Neural progenitor cell (in vitro differentiated cells): ENCODE measurements around the gene ARMC6. TPM values are rescaled to one million over a fixed set of nuclear protein-coding genes. Genes with fewer than 3 reads are reported as not detected.
"Not testable (repeated sequence)": the region's sequence is repeated elsewhere in the genome, so short reads cannot be mapped to it uniquely, and the experiment has no call there.

Experiments used
- DNase-seq: peaks from one replicate; pipeline ENCODE4 v3.0.0-alpha.2; 2016; ENCODE audit warnings: low spot score
- H2AFZ ChIP-seq: fragments of 200-600 bp; sonication (generic); replicated peaks from 2 replicates; pipeline ENCODE4 v1.6.1; 2016; ENCODE audit warnings: antibody characterized with exemption
- H3F3A ChIP-seq: fragments of 200-600 bp; sonication (generic); 2 replicates; pipeline ENCODE4 v1.6.1; 2016; ENCODE audit warnings: antibody characterized with exemption, low read depth
- H3K27ac ChIP-seq: fragments of 200-600 bp; sonication (generic); 2 replicates; pipeline ENCODE4 v1.5.1; 2016; ENCODE audit warnings: mild to moderate bottlenecking
- H3K27me3 ChIP-seq: fragments of 200-600 bp; sonication (generic); 2 replicates; pipeline ENCODE4 v1.6.1; 2016; ENCODE audit warnings: mild to moderate bottlenecking, moderate library complexity
- H3K36me3 ChIP-seq: fragments of 200-600 bp; sonication (generic); 2 replicates; pipeline ENCODE4 v1.5.1; 2016
- H3K4me1 ChIP-seq: fragments of 200-600 bp; sonication (generic); 2 replicates; pipeline ENCODE4 v1.6.1; 2016; ENCODE audit warnings: mixed run types
- H3K4me2 ChIP-seq: fragments of 200-600 bp; sonication (generic); 2 replicates; pipeline ENCODE4 v1.6.1; 2016
- H3K4me3 ChIP-seq: fragments of 200-600 bp; sonication (generic); 2 replicates; pipeline ENCODE4 v1.5.1; 2016
- H3K79me2 ChIP-seq: fragments of 200-600 bp; sonication (generic); 2 replicates; pipeline ENCODE4 v1.6.1; 2016; ENCODE audit warnings: low read depth
- H3K9ac ChIP-seq: fragments of 200-600 bp; sonication (generic); 2 replicates; pipeline ENCODE4 v1.6.1; 2016
- H3K9me3 ChIP-seq: fragments of 200-600 bp; sonication (generic); 2 replicates; pipeline ENCODE4 v1.5.1; 2016; ENCODE audit warnings: low read depth
- H4K20me1 ChIP-seq: fragments of 200-600 bp; sonication (generic); 2 replicates; pipeline ENCODE4 v1.6.1; 2016; ENCODE audit warnings: low read depth
- H3K27ac Mint-ChIP-seq: 3 replicates; pipeline ENCODE4 v1.8.0; 2021; ENCODE audit warnings: mixed read lengths
- H3K27me3 Mint-ChIP-seq: 2 replicates; pipeline ENCODE4 v1.8.0; 2022; ENCODE audit warnings: low read depth, mild to moderate bottlenecking, inconsistent platforms, moderate library complexity, mixed read lengths; ENCODE audit not compliant: insufficient read depth
- H3K36me3 Mint-ChIP-seq: 3 replicates; pipeline ENCODE4 v1.8.0; 2021; ENCODE audit warnings: mixed read lengths
- H3K4me1 Mint-ChIP-seq: 3 replicates; pipeline ENCODE4 v1.8.0; 2021; ENCODE audit warnings: mixed read lengths
- H3K4me3 Mint-ChIP-seq: 3 replicates; pipeline ENCODE4 v1.8.0; 2021; ENCODE audit warnings: mild to moderate bottlenecking, moderate library complexity, mixed read lengths
- H3K9me3 Mint-ChIP-seq: 3 replicates; pipeline ENCODE4 v1.8.0; 2020; ENCODE audit warnings: mixed read lengths
- CTCF ChIP-seq: fragments of 200-600 bp; sonication (generic); IDR thresholded peaks from 2 replicates; pipeline ENCODE4 v1.5.1; 2017; ENCODE audit warnings: antibody characterized with exemption, mild to moderate bottlenecking
- EZH2 ChIP-seq: fragments of 200-600 bp; sonication (generic); IDR thresholded peaks from 2 replicates; pipeline ENCODE4 v1.6.1; 2017; ENCODE audit warnings: antibody characterized with exemption, mild to moderate bottlenecking, moderate library complexity
- EZH2phosphoT487 ChIP-seq: fragments of 200-600 bp; sonication (generic); IDR thresholded peaks from 2 replicates; pipeline ENCODE4 v1.6.1; 2017; ENCODE audit warnings: antibody characterized with exemption
- total RNA-seq: library from RNA; depleted of rRNA; stranded (reverse); fragments of >200 nt; gene quantifications from 2 replicates; pipeline ENCODE4 v1.2.3, GENCODE V29; 2015; ENCODE audit warnings: low replicate concordance

ARMC6 gene
- total RNA-seq, 1 donor from 2014 or later: 18.1 TPM

GRCh38 chr19:19098084-19098702, 64.8 kb downstream of the ARMC6 start:
- no peaks in the 10 kb centered on the region for H3K36me3 ChIP-seq
- no peaks in the 10 kb centered on the region for H3K27me3 Mint-ChIP-seq
- H3K4me1 Mint-ChIP-seq: peaks cover 12% of the 10 kb centered on the region
- no peaks in the 10 kb centered on the region for H3K36me3 Mint-ChIP-seq
- H2AFZ ChIP-seq: no peak overlapping the region
- H4K20me1 ChIP-seq: no peaks in the 10 kb centered on the region
- peaks cover 3% of the 10 kb centered on the region for H3F3A ChIP-seq
- H3K4me1 ChIP-seq: no peaks in the 10 kb centered on the region
- TF ChIP-seq CTCF (no peak), EZH2 (no peak), EZH2phosphoT487 (no peak)
- H3K4me3 ChIP-seq: no peak overlapping the region
- no peaks in the 10 kb centered on the region for H3K9me3 Mint-ChIP-seq
- H3K4me2 ChIP-seq: no peak overlapping the region
- no peak overlapping the region for H3K4me3 Mint-ChIP-seq
- H3K27me3 ChIP-seq: no peaks in the 10 kb centered on the region
- H3K9ac ChIP-seq: no peak overlapping the region
- H3K27ac Mint-ChIP-seq: no peak overlapping the region
- H3K79me2 ChIP-seq: no peaks in the 10 kb centered on the region
- no peak for DNase-seq
- no peaks in the 10 kb centered on the region for H3K9me3 ChIP-seq
- H3K27ac ChIP-seq: no peak overlapping the region

- no peaks in the 10 kb centered on the region for H4K20me1 ChIP-seq
- Mint-ChIP-seq H3K9me3 (no peaks in the 10 kb centered on the region), H3K27me3 (no peaks in the 10 kb centered on the region), H3K4me1 (peaks cover 8% of the 10 kb centered on the region), H3K4me3 (no peak overlapping the region), H3K27ac (no peak overlapping the region), H3K36me3 (no peaks in the 10 kb centered on the region)
- no peak overlapping the region for H3K4me2 ChIP-seq
- peaks cover 3% of the 10 kb centered on the region for H3F3A ChIP-seq
- TF ChIP-seq EZH2 (no peak), CTCF (no peak), EZH2phosphoT487 (no peak)
- no peak for DNase-seq
- H3K9ac ChIP-seq: no peak overlapping the region
- no peak overlapping the region for H3K4me3 ChIP-seq
- H3K9me3 ChIP-seq: no peaks in the 10 kb centered on the region
- H2AFZ ChIP-seq: no peak overlapping the region
- no peaks in the 10 kb centered on the region for H3K27me3 ChIP-seq
- H3K79me2 ChIP-seq: no peaks in the 10 kb centered on the region
- no peak overlapping the region for H3K27ac ChIP-seq
- no peaks in the 10 kb centered on the region for H3K4me1 ChIP-seq
- no peaks in the 10 kb centered on the region for H3K36me3 ChIP-seq
Measured at GRCh38 chr19:19098703-19099632, 65.6 kb downstream of the ARMC6 start.

- Histone ChIP-seq H3K4me2 (no peak overlapping the region), H2AFZ (no peak overlapping the region), H3K9ac (no peak overlapping the region), H4K20me1 (no peaks in the 10 kb centered on the region), H3K27me3 (no peaks in the 10 kb centered on the region), H3K4me1 (peaks cover 12% of the 10 kb centered on the region), H3K9me3 (no peaks in the 10 kb centered on the region), H3K36me3 (no peaks in the 10 kb centered on the region), H3K27ac (no peak overlapping the region), H3K4me3 (no peak overlapping the region), H3F3A (peaks cover 5% of the 10 kb centered on the region), H3K79me2 (no peaks in the 10 kb centered on the region)
- TF ChIP-seq EZH2phosphoT487: no peak
- no peak for TF ChIP-seq CTCF
- TF ChIP-seq EZH2: no peak
- H3K9me3 Mint-ChIP-seq: no peaks in the 10 kb centered on the region
- no peak overlapping the region for H3K4me3 Mint-ChIP-seq
- no peaks in the 10 kb centered on the region for H3K36me3 Mint-ChIP-seq
- H3K27ac Mint-ChIP-seq: no peak overlapping the region
- peaks cover 21% of the 10 kb centered on the region for H3K4me1 Mint-ChIP-seq
- DNase-seq: no peak
- peaks cover 3% of the 10 kb centered on the region for H3K27me3 Mint-ChIP-seq
Measured at GRCh38 chr19:19101540-19101939, 68.1 kb downstream of the ARMC6 start.

GRCh38 chr19:19102566-19102965, 69.2 kb downstream of the ARMC6 start:
- H3K27me3 Mint-ChIP-seq, H3K36me3 Mint-ChIP-seq, H3K9me3 ChIP-seq, H3K79me2 ChIP-seq, H3K9me3 Mint-ChIP-seq, H3K9ac ChIP-seq, H2AFZ ChIP-seq, H3K4me2 ChIP-seq, H3F3A ChIP-seq, H3K4me3 ChIP-seq, H3K27ac Mint-ChIP-seq, DNase-seq, H4K20me1 ChIP-seq, H3K27me3 ChIP-seq, H3K36me3 ChIP-seq, H3K4me3 Mint-ChIP-seq, H3K27ac ChIP-seq: not testable (repeated sequence)
- H3K4me1 ChIP-seq: peaks cover 13% of the 10 kb centered on the region
- peaks cover 19% of the 10 kb centered on the region for H3K4me1 Mint-ChIP-seq
